Activated CD4-positive, CD25-positive, alpha-beta regulatory T cell (primary cell): ENCODE results near the gene EXOC6.
"Not testable (repeated sequence)": the region's sequence is repeated elsewhere in the genome, so short reads cannot be mapped to it uniquely, and the experiment has no call there.

Experiments used
- DNase-seq, 4 experiments: peaks; one replicate each; lab custom pipeline; 2025; lab: John Stamatoyannopoulos, UW

Gene EXOC6

DNA sequence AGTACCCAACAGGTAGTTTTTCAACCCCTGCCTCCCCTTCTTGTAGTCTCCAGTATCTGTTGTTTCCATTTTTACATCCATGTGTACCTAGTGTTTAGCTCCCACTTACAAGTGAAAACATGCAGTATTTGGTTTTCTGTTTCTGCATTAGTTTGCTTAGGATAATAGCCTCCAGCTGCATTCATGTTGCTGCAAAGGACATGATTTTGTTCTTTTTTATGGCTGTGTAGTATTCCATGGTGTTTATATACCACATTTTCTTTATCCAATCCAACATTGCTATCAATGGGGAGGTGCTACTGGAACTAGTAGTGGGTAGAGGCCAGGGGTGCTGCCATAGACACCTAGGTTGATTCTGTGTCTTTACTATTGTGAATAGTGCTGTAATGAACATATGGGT lies 104.3 kb downstream of the EXOC6 start:
- not testable (repeated sequence) for DNase-seq

DNA sequence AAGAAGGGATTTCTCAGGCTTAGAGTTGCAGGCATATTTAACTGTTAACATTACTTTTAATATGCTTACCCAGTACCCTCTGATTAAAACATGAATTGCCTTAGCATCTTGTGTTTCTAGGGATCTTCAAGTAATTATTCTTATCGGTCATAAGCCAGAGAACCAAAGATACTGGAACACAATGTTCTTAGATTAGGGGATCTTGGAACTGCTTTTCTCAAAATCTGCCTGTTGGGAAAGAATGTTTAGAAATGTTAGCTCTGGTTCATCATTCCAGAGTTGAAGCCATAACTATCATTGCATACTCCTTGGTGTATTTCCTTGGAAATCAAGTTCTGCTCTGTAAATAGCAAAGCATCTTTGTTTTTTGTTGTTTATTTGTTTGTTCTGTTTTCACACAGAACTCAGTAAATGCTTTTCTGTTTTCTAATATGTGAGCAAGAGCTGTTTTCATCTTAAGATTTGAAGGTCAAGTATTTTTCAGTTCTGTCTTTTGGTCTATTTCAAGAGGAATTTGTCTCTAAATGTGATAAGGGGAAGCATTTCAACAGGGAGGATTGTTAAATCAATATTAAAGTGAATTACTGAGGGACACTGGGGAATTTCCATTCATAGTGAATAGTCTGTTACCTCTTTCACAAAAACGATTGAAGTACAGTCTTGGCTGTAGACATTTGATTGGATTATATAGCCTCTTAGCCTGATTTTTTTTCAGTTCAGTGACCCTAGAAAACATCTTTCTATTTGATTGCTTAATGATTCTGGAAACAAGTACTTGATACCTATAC lies 109.1 kb downstream of the EXOC6 start:
- no peak for DNase-seq

DNA sequence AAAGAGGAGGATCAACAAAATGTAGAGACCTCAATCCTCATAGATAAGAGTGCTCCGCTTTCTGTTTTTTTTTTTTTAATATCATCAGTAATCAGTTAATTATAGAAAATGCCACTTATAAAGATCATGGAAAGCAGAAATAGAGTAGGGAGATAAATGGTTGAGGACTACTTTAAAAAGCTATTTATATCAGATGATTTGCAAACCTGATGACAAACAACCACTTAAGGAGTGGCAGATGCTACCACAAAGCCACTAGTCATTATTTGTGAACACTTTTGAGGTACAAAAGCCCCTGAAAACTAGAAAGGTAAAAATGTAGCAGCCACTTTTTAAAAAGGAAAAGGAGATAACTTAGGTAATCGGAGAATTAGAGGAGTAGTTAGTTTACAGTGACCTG lies 113.3 kb downstream of the EXOC6 start:
- DNase-seq: no peak

DNA sequence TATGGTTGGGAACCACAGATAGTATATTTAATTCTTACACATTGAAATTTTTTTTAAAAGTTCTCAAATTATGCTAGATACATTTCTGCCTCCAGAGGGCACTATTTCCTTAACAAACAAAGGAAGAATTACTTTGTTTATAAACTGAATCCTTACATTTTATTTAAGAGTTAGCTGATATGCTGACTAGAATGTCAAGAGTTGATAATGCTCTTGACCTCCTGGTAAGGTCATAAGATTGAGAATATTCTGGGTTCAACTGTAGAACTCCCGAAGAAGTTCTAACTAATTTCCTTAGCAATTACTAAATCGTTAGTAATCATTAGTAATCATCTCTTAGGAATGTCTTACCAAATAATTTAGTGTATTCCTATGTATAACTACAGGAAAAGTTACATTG lies 117.0 kb downstream of the EXOC6 start:
- no peak for DNase-seq

DNA sequence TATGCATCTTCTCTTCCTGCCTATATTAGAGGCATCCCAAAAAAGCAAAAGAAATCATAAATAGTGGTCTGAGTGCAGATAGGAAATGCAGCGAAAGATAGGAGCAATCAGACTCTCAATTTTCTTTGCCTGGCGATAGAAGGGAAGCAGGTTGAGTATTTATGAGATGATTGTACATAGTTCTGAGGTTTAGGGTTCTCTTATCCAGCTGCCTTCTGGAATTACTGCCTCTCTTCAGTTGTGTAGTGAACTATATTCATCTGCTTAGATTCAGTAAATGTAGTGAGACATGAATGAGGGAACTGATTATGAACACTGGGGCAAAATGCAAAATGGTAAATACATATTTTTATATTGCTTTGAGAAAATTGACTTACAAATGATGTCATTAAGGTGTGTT lies 119.3 kb downstream of the EXOC6 start:
- DNase-seq: no peak

DNA sequence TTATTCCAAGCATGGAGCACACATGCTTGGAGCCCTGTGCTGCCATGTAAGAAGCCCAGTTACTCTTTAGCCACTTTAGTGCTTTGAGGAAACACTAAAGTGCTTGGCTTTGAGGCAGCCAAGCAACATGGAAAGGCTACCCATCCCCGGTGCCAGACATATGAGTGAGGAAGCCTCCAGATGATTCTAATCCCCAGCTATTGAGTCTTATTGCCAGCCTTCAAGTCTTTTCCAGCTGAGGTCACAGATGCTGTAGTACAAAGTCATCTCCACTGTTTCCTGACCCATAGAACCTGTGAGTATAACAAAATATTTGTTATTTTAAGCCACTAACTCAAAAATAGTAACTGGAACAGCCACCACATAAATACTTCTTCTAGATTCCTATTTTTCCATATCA lies 120.8 kb downstream of the EXOC6 start:
- DNase-seq: no peak

DNA sequence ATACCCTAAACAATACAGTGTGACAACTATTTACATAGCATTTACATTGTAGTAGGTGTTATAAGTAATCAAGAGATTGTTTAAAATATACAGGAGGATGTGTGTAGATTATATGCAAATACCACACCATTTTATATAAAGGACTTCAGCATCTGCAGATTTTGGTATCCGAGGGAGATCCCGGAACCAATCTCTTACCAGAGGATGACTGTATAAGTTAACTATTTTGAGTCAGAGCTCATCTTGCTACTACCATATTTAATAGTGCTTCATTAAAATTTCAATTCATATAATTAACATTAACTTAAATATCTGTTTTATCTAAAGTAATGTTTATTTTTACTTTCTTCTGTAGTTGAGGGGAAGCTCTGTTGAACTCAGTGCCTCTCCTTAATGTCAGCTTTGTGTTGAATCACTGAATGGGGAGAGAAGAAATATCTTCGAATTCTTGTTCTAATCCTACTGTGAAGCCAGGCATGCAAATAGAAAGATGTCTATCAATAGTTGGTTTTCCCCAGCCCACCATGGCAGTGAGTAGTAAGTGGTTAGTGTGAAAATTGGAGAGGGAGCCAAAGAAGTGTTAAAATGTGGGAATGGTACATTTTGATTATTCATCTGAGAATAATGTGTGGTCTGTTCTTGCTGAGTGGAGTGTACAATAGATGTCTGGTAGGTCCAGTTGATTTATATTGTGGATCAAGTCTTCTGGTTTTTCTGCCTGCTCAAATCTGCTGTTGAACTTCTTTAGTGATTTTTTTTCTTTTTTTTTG lies 122.2 kb downstream of the EXOC6 start:
- no peak for DNase-seq

DNA sequence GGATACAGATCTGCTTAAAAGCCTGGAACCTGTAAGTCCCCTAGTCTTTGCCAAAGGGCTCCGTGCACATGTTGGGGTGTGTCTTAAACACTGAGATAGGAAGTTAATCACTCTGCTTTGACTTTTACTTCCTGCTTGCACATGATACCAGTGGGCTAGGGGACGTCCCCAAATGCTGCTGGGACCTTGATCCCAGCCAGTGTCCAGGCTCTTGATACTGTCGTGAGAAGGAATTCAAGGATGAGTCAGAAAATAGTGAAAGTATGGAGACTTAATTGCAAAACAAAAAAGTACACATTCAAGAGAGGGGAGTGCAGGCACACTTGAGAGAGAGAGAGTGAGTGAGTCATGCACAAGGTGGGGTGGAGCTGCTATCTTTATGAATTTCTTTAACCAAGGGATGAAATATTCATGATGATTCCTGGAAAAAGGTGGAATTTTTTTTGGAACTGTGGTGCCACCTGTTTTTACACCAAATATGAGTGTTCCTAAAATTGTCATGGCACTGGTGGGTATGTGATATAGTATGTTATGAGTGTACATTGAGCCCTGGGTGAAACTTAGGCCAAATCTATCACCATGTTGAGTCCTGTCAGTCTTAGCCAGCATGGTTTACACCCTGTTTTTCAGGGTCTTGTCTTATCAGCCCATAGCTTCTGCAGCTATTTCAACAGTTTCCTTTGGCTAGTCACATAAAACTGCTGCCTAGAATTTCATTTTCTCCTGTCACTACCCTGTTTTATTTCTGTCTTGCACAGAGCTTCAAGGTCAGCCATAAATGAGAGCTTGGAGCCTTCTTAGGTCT lies 123.9 kb downstream of the EXOC6 start:
- no peak for DNase-seq

DNA sequence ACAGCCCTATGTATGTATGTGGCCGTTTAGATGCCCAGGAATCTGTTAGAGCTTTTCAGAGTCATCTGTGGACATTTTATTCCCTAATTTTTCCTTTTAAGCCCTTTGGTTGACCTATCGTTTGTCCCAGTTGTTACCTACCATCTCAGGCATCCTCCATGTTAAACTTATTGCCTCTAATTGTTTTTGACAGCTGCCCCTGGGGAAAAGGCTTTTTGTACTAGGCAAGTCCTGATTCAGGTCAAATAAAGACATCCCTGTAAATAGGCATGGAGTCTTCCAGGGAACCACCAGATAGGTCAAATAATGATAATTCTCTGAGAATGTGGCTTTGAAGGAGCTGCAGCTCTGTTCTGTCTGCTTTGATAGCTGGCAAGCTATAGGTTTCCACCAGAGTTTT lies 124.6 kb downstream of the EXOC6 start:
- DNase-seq: no peak

DNA sequence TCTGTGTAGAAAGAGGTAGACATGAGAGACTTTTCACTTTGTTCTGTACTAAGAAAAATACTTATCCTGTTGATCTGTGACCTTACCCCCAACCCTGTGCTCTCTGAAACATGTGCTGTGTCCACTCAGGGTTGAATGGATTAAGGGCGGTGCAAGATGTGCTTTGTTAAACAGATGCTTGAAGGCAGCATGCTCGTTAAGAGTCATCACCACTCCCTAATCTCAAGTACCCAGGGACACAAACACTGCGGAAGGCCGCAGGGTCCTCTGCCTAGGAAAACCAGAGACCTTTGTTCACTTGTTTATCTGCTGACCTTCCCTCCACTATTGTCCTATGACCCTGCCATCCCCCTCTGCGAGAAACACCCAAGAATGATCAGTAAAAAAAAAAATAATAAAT lies 128.0 kb downstream of the EXOC6 start:
- DNase-seq: not testable (repeated sequence)

DNA sequence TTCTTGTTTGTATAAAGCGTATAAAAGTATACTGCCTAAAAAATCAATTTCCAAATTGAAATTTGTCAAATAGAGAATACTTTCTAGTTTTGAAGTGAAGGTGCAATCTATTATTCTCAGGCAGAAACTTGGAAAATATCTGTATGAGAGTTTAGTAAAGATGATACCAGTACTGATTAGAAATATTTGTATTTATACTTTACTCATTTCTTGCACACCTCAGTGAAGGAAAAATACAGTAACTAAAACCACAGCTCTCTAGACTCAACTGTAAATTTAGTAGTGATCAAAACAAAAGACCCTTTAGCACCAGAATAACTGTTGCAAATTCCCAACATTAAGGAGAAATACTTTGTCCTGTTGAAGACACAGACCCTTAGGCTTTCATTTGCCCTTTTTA lies 140.9 kb downstream of the EXOC6 start:
- DNase-seq: no peak

DNA sequence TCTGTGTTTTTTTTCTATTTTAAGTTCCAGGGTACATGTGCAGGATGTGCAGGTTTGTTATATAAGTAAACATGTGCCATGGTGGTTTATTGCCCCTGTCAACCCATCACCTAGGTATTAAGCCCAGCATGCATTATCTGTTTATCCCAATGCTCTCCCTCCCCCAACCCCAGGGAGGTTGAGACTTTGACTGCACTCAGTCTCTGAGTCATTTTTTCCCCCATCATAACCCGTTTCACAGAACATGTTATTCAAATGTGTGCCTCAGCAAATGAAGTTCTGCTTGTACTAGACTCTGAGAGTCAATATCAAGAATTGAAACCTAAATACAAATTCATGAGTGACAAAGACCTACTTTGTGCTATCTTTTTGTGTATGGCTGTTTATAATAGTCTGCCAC lies 142.3 kb downstream of the EXOC6 start:
- no peak for DNase-seq

DNA sequence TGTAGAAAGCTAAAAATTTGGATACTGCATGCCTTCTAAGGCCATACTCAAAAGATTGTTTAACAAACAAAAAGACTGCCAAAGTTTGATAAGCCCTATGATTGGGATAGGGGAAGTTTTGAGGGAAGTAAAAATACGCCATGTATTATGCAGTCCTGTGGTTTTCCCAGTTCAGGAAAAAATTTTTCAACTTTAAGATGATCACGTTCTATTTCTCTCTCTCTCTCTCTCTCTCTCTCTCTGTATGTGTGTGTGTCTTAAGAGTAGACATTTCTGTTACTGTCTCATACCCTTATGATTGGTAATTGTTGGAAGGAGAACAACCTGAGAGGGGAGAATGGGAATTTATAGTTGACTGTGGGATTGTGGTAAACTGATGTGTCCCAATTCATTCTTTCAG lies 143.2 kb downstream of the EXOC6 start:
- DNase-seq: no peak

DNA sequence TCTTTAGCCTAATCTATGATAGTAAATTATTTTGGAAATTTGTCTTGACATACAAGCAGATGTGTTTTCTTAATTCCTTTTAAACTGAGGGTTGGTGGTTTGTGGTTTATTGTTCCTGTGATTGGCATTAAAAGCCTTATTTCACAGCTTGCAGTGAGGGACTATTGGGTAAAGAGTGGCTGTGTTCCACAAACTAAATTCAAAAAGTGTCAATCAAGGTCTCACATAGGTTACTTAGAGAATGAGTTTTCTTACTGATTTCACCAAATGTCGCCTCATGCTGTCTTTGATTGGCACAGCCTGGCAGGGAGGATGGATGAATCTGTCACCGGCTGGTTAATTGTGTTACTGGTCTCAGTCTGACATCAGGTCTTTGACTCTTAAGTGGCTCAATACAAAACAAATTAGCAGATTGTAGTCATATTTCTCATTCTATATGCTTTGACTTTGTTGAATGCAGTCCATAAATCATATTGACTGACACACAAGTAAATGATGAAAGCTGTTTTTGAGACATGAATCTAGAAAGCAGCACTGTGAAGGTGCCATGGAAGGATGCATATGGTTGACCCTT lies 145.5 kb downstream of the EXOC6 start:
- no peak for DNase-seq

DNA sequence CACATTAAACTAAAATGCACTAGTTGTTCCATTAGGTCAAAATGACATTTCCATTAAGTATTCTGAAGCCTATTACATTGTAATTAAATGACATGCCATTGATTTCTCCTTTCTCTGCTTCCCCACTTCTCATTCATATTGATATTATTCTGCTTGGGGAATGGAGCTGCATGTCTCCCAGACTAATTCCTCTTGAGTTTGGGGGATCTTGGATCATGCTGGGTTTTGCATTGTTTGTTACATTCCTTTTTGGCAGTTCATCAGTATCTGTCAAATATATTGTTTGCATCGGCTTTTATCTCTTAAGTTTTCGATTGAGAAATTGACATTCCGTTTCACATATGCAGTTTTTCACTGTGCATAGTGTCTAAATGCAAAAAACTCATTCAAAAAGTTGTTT lies 147.2 kb downstream of the EXOC6 start:
- no peak for DNase-seq

DNA sequence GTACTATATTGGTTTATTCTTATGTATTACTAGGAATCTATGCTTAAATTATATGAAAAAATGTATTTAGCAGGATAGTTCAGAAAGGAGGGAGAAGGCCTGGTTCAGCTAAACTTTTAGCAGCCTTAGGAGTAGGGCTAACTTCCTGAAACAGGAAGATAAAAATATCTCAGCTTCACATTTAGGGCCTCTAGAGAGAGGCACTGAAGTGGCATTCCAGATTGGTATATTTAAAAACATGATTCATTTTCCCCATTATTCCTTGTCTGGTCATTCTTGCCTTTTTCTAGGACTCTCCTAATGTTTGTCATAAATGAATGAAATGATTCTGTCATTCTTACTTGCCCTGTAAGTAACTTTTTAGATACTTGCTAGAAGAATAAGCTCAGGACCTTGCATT lies 149.3 kb downstream of the EXOC6 start:
- DNase-seq: no peak

DNA sequence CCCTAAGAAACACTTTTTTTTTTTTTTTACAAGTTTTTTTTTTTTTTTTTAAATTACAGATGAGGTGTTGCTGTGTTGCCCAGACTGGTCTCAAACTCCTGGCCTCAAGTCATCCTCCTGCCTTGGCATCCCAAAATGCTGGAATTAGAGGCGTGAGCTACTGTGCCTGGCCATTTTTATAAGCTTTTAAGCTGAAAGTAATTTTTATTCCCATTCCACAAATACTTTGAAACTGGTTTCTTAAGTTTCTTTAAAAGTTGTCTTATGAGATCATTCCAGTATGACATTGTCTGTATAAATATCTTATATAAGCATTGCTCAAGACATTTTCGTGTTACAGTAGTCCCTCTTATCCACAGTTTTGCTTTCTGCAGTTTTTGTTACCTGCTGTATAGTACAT lies 150.9 kb downstream of the EXOC6 start:
- no peak for DNase-seq

DNA sequence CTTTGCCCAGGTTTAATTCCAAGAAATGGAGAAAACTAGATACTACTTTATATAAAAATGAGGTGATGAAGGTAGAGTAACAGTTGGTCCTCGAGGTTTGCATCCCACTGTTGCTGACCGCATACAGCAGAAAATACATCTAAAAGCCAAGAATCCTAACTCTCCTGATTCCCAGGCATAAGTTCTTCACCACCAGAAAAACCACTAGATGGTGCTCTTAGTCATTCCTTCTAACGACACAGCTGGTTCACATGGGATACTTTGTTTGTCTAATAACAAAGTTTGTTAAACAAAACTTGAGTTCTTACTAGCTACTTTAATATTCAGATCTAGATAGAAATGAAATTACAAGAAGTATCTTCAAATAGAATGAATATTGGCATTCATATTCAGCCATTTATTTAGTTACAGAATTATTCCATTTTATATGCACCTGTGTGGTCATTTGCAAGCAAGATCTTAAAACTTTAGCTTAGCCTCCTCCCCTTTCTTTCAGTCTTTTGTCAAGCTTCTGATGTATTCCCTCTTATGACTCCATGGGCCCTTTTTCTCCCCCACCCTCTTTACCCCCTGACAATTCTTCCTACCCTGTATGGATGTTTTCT lies 158.2 kb downstream of the EXOC6 start:
- DNase-seq: no peak

DNA sequence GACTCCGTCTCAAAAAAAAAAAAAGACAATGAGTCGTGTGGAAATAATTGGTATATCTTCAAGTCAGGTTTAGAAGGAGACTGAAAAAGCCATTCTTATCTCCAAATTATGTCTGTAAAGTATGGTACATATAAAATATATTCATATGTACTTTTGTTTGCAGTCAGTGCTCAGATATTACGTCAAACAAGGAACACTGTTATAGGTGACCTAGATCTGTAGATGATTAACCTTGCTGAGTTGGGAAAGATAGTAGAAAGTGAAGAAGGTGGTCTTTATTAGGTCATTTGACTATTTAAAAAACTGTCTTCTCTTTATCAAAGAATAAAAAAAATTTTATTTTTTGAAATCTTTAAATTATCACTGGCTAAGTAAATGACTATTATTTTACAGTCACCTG lies 167.4 kb downstream of the EXOC6 start:
- no peak for DNase-seq

DNA sequence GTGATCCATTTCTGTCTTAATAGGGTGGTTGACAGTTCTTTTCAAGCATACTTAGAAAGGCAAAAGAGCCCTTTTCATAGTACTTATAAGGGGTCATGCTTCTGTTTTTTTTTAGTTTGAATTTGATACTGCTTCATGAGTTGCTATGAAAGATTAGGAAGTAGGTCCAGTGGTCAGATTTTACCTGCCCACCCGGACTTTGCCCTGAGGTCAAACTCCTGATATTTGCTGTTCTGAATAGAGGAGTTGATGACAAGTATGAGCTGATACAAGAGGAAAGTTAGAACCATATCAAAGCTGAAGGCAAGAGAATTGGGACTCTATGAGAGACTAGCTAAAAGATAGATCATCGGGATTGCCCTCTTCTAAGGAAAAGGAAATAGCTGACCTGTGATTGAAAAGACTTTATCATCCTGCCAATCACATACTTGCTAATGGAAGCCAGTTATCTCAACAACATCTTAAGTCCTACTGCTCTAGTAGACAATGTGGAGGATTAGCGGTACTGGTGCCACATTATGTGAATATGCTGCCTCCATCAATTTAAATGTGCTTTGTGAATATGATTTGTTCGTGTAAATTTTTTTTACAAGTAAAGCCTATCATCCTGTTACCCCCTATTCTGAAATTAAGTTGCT lies 174.8 kb downstream of the EXOC6 start:
- no peak for DNase-seq

DNA sequence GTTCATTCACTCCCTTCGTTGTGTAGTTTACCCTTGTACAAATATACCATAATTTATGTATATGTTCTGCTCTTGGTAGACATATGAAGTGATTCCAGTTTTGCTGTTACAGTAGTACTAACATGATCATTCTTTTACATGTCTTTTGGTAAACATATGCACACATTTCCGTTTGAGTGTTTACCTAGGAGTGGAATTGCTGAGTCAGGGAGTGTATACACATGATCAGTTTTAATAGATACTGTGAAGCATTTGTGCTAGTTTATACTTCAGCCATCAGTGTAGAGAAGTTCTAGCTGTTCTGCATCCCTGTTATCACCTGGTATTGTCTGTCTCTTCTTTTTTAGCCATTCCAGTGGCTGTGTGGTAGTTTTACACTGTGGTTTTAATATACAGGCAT lies 177.8 kb downstream of the EXOC6 start:
- no peak for DNase-seq

DNA sequence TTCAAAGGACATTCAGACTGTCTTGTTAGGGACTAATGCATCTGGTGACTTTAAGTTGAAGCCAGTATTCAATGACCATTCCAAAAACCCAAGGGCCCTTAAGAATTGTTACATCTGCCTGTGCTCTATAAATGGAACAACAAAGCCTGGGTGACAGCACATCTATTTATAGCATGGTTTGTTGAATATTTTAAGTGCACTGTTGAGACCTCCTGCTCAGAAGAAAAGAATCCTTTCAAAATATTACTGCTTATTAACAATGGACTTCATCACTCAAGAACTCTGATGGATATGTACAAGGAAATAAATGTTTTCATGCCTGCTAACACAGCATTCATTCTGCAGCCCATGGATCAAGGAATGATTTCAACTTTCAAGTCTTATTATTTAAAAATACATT lies 179.2 kb downstream of the EXOC6 start:
- no peak for DNase-seq
